ENCODE results near the gene JRKL. TPM values are rescaled to one million over a fixed set of nuclear protein-coding genes. Genes with fewer than 3 reads are reported as not detected.

JRKL gene
- total and polyA plus RNA-seq, 7 donors: 3.6 to 6.9 (median 5.8) TPM

DNA sequence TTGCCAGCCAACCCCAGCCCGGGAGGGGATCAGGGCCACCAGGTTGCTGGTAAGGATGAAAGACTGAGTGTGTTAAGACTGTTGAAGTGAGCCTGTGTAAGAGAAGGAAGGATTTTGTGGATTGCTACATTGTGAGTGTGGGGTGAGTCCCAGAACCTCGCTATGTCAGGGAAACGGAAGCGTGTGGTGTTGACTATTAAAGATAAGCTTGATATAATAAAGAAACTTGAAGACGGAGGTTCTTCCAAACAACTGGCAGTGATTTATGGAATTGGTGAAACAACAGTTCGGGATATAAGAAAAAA, 627 bp downstream of the JRKL start:
- Histone ChIP-seq H3K4me1 (peaks cover 0 to 23% (median 18%) of the 10 kb centered on the region in 4 donors), H3K9me3 (no peaks in the 10 kb centered on the region), H3K36me3 (no peaks in the 10 kb centered on the region), H3K27ac (peak overlapping the region; percentile 87 to 91 (median 89)), H3K27me3 (no peaks in the 10 kb centered on the region), H3K4me3 (peak overlapping the region; percentile 58 to 93 (median 76))
- no peak for DNase-seq
- intact Hi-C loops (cut with DNase I): loop anchor here (5.0 kb wide), 1 partner anchor 598 kb away; the partner anchor contains the start of gene CEP57
- WGBS, 2 donors: 6 to 26% methylated on average over 6 of the region's 6 CpGs
- TF ChIP-seq EP300 (IDR thresholded peaks at IDR 0.05) (no peak), POLR2AphosphoS5 (IDR thresholded peaks at IDR 0.05) (no peak), POLR2A (IDR thresholded peaks at IDR 0.05) (no peak)
- TF ChIP-seq, protein P1, sequence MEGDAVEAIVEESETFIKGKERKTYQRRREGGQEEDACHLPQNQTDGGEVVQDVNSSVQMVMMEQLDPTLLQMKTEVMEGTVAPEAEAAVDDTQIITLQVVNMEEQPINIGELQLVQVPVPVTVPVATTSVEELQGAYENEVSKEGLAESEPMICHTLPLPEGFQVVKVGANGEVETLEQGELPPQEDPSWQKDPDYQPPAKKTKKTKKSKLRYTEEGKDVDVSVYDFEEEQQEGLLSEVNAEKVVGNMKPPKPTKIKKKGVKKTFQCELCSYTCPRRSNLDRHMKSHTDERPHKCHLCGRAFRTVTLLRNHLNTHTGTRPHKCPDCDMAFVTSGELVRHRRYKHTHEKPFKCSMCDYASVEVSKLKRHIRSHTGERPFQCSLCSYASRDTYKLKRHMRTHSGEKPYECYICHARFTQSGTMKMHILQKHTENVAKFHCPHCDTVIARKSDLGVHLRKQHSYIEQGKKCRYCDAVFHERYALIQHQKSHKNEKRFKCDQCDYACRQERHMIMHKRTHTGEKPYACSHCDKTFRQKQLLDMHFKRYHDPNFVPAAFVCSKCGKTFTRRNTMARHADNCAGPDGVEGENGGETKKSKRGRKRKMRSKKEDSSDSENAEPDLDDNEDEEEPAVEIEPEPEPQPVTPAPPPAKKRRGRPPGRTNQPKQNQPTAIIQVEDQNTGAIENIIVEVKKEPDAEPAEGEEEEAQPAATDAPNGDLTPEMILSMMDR (IDR thresholded peaks at IDR 0.05): no peak

DNA sequence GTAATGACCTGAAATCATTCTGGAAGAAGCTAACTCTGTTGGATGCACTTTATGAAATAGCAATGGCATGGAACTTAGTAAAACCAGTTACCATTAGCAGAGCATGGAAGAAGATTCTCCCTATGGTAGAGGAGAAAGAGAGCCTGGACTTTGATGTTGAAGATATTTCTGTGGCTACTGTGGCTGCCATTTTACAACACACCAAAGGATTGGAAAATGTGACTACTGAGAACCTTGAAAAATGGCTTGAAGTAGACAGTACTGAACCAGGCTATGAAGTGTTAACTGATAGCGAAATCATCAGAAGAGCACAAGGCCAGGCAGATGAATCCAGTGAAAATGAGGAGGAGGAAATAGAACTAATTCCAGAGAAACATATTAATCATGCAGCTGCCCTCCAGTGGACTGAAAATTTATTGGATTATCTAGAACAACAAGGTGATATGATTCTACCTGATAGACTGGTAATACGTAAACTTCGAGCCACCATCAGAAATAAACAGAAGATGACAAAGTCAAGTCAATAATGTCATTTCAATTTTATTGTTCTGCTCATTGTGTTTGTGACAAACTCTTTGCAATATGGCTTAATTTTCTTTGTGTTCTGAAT, 2.0 kb downstream of the JRKL start:
- 96 to 98% methylated on average over 3 of the region's 3 CpGs for WGBS, 2 donors
- DNase-seq: no peak
- H3K36me3 ChIP-seq: no peaks in the 10 kb centered on the region
- intact Hi-C loops (cut with DNase I): loop anchor here (5.0 kb wide), 1 partner anchor 600 kb away; the partner anchor contains the start of gene CEP57
- no peak overlapping the region for H3K4me3 ChIP-seq
- H3K4me1 ChIP-seq: peaks cover 0 to 23% (median 18%) of the 10 kb centered on the region in 4 donors
- TF ChIP-seq EP300 (IDR thresholded peaks at IDR 0.05) (no peak), POLR2A (IDR thresholded peaks at IDR 0.05) (no peak), POLR2AphosphoS5 (IDR thresholded peaks at IDR 0.05) (no peak)
- TF ChIP-seq, protein P1 (IDR thresholded peaks at IDR 0.05): no peak
- H3K9me3 ChIP-seq: no peaks in the 10 kb centered on the region
- H3K27me3 ChIP-seq: no peaks in the 10 kb centered on the region
- no peak overlapping the region for H3K27ac ChIP-seq

DNA sequence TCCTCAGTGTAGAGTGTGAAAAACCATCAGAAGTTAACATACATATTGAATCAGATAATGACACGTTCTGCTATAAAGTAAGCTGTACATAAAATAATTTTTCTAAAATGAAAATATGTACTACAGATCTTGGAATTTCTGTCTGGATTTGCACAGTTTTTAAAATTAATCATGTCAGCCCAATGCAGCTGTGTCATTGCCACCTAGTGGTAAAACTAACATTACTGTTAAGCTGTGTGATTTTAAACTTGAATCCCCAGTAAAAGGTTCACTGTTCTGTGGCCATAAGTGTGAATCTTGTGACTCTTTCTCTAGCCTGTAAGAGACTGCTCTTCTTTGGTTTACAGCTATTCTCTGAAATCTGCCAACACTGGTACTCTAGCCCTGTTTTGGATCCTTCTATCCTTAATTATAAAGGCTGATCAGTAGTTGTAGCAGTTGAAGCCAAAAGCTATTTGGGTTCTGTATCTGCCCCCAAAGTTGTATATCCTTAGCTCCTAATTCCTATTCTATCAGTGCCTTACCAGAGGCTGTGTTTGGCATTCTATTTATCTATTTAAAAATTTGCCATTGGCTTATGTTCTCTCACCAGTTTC, 4.0 kb downstream of the JRKL start:
- intact Hi-C loops (cut with DNase I): loop anchor here (1.0 to 5.0 kb wide), 2 partner anchors 558 to 602 kb away; partner anchors contain the start of gene CEP57
- Histone ChIP-seq H3K27me3 (no peaks in the 10 kb centered on the region), H3K4me1 (peaks cover 0 to 12% (median 10%) of the 10 kb centered on the region in 4 donors), H3K9me3 (no peaks in the 10 kb centered on the region), H3K27ac (no peak overlapping the region), H3K36me3 (no peaks in the 10 kb centered on the region), H3K4me3 (no peak overlapping the region)
- DNase-seq: no peak
- WGBS, 2 donors: 12 to 25% methylated on average over 1 of the region's 1 CpG
- TF ChIP-seq POLR2AphosphoS5 (IDR thresholded peaks at IDR 0.05): no peak
- TF ChIP-seq, protein P1 (IDR thresholded peaks at IDR 0.05): peak in 3 of 4 experiments; percentile 35 to 54 (median 41)

DNA sequence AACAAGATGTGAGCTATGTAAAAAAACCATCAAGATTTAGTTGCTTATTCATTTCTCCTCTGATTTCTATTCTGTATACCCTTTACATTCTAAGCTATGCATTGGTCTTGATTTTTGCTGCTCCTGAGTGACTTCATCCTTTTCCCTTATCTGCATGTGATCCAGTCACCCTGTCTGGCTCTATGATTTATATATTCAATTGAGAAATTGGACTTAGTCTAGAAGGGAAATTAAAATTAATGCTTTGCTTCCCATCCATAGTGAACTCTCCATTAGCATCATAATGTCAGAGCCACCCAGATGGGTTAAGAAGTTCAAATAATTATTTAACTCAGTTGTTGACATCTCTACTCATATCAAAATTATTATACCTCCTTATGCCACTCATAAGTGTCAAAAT, 5.0 kb downstream of the JRKL start:
- TF ChIP-seq, protein P1 (IDR thresholded peaks at IDR 0.05): no peak
- no peak for TF ChIP-seq EP300 (IDR thresholded peaks at IDR 0.05)
- no peak for TF ChIP-seq POLR2A (IDR thresholded peaks at IDR 0.05)
- no peak for TF ChIP-seq POLR2AphosphoS5 (IDR thresholded peaks at IDR 0.05)
- H3K27me3 ChIP-seq: no peaks in the 10 kb centered on the region
- intact Hi-C loops (cut with DNase I): loop anchor here (1.0 to 5.0 kb wide), 2 partner anchors 558 to 602 kb away; partner anchors contain the start of gene CEP57
- H3K4me3 ChIP-seq: no peak overlapping the region
- H3K4me1 ChIP-seq: peaks cover 0 to 10% (median 8%) of the 10 kb centered on the region in 4 donors
- H3K36me3 ChIP-seq: no peaks in the 10 kb centered on the region
- no peaks in the 10 kb centered on the region for H3K9me3 ChIP-seq
- H3K27ac ChIP-seq: no peak overlapping the region
- no peak for DNase-seq

Measured in sigmoid colon (tissue), 7 donors.